ENCODE measurements around the gene DNAJC5G. TPM values are rescaled to one million over a fixed set of nuclear protein-coding genes. Genes with fewer than 3 reads are reported as not detected.

DNAJC5G gene
- total RNA-seq, 1 donor from 2014 or later = not detected

- no peaks in the 10 kb centered on the region for H3K9me3 Mint-ChIP-seq (ENCODE audit: unreplicated experiment)
- Histone ChIP-seq H3K27ac (ENCODE audit: low read depth, low read length) (peak overlapping the region; percentile 96), H3K27me3 (ENCODE audit: insufficient read depth, low read length) (no peaks in the 10 kb centered on the region), H2AFZ (ENCODE audit: low read depth, low read length) (no peak overlapping the region), H3K4me1 (ENCODE audit: insufficient read depth, low read length) (peaks cover 26% of the 10 kb centered on the region), H3K4me2 (ENCODE audit: low read length) (peak overlapping the region; percentile 97), H3K36me3 (ENCODE audit: insufficient read depth, low read length) (peaks cover 2% of the 10 kb centered on the region), H4K20me1 (ENCODE audit: insufficient read depth, low read length) (peaks cover 15% of the 10 kb centered on the region), H3K9ac (ENCODE audit: low read length) (peak overlapping the region; percentile 99), H3K79me2 (ENCODE audit: insufficient read depth, low read length) (peaks cover 16% of the 10 kb centered on the region), H3K9me3 (ENCODE audit: insufficient read depth, low read depth, low read length) (no peaks in the 10 kb centered on the region), H3K4me3 (ENCODE audit: insufficient read depth, low read depth, low read length) (peak overlapping the region; percentile 94)
- H3K27ac Mint-ChIP-seq (ENCODE audit: unreplicated experiment) = peak overlapping the region; percentile 92
- DNase-seq (ENCODE audit: low read depth) (peak; percentile 97), FAIRE-seq (peak; percentile 81)
- H3K4me3 Mint-ChIP-seq (ENCODE audit: unreplicated experiment) = peak overlapping the region; percentile 92
- H3K4me1 Mint-ChIP-seq (ENCODE audit: low read depth, unreplicated experiment) = peaks cover 16% of the 10 kb centered on the region
- no peaks in the 10 kb centered on the region for H3K27me3 Mint-ChIP-seq (ENCODE audit: low read depth, unreplicated experiment)
- peaks cover 7% of the 10 kb centered on the region for H3K36me3 Mint-ChIP-seq (ENCODE audit: low read depth, unreplicated experiment)
- TF ChIP-seq, protein P1, sequence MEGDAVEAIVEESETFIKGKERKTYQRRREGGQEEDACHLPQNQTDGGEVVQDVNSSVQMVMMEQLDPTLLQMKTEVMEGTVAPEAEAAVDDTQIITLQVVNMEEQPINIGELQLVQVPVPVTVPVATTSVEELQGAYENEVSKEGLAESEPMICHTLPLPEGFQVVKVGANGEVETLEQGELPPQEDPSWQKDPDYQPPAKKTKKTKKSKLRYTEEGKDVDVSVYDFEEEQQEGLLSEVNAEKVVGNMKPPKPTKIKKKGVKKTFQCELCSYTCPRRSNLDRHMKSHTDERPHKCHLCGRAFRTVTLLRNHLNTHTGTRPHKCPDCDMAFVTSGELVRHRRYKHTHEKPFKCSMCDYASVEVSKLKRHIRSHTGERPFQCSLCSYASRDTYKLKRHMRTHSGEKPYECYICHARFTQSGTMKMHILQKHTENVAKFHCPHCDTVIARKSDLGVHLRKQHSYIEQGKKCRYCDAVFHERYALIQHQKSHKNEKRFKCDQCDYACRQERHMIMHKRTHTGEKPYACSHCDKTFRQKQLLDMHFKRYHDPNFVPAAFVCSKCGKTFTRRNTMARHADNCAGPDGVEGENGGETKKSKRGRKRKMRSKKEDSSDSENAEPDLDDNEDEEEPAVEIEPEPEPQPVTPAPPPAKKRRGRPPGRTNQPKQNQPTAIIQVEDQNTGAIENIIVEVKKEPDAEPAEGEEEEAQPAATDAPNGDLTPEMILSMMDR (IDR thresholded peaks at IDR 0.05; ENCODE audit: insufficient read depth, low read depth, low read length) = peak; percentile 59
- no peak for TF ChIP-seq EZH2 (IDR thresholded peaks at IDR 0.05; ENCODE audit: insufficient read depth, low read length)
Observed at GRCh38 chr2:27320958-27321543, 45.8 kb downstream of the DNAJC5G start.

DNA sequence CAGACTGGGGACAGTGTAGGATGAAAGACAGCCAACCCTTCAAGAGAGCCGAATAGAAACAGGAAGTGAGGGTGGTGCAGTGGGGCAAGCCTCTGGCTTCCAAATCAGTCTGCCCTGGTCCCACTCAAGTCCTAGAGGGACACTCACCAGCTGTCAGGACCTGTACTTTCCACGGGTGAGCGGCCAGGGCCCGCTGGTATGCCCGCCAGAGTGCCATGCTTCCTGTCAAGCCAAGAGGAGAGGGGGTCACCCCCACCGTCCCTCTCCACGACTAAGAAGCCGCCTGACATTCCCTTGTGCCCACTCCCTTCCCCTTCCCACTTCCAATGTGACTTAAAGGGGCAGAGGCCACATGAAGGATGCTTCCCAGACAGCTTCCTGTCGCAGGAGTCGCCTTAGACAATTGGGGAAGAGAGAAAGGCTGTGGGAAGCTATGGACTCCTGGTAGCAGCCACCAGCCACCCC lies 47.1 kb downstream of the DNAJC5G start:
- H3K9ac ChIP-seq (ENCODE audit: low read length) = peak overlapping the region; percentile 99
- FAIRE-seq (no peak), DNase-seq (ENCODE audit: low read depth) (no peak)
- Mint-ChIP-seq H3K9me3 (ENCODE audit: unreplicated experiment) (no peaks in the 10 kb centered on the region), H3K4me3 (ENCODE audit: unreplicated experiment) (peak overlapping the region; percentile 92), H3K36me3 (ENCODE audit: low read depth, unreplicated experiment) (peaks cover 14% of the 10 kb centered on the region), H3K4me1 (ENCODE audit: low read depth, unreplicated experiment) (peaks cover 16% of the 10 kb centered on the region), H3K27me3 (ENCODE audit: low read depth, unreplicated experiment) (no peaks in the 10 kb centered on the region), H3K27ac (ENCODE audit: unreplicated experiment) (peak overlapping the region; percentile 98)
- H4K20me1 ChIP-seq (ENCODE audit: insufficient read depth, low read length) = peaks cover 10% of the 10 kb centered on the region
- peaks cover 16% of the 10 kb centered on the region for H3K79me2 ChIP-seq (ENCODE audit: insufficient read depth, low read length)
- no peaks in the 10 kb centered on the region for H3K27me3 ChIP-seq (ENCODE audit: insufficient read depth, low read length)
- peak overlapping the region; percentile 94 for H3K4me3 ChIP-seq (ENCODE audit: insufficient read depth, low read depth, low read length)
- no peak for TF ChIP-seq EZH2 (IDR thresholded peaks at IDR 0.05; ENCODE audit: insufficient read depth, low read length)
- TF ChIP-seq, protein P1 (IDR thresholded peaks at IDR 0.05; ENCODE audit: insufficient read depth, low read depth, low read length) = no peak
- H2AFZ ChIP-seq (ENCODE audit: low read depth, low read length) = peak overlapping the region; percentile 76
- peaks cover 26% of the 10 kb centered on the region for H3K4me1 ChIP-seq (ENCODE audit: insufficient read depth, low read length)
- no peaks in the 10 kb centered on the region for H3K9me3 ChIP-seq (ENCODE audit: insufficient read depth, low read depth, low read length)
- H3K27ac ChIP-seq (ENCODE audit: low read depth, low read length) = peak overlapping the region; percentile 96
- H3K36me3 ChIP-seq (ENCODE audit: insufficient read depth, low read length) = peaks cover 10% of the 10 kb centered on the region
- H3K4me2 ChIP-seq (ENCODE audit: low read length) = peak overlapping the region; percentile 97

Measured in astrocyte (in vitro differentiated cells and primary cell).